GM18511 (cell line): ENCODE measurements around the gene STK39.

ENCODE experiments used
- ATAC-seq: cut with Tn5 transposase; IDR thresholded peaks from one replicate; pipeline ENCODE4 v1.9.1; 2021; ENCODE audit warnings: mild to moderate bottlenecking, moderate library complexity; ENCODE audit not compliant: unreplicated experiment

Gene STK39

DNA sequence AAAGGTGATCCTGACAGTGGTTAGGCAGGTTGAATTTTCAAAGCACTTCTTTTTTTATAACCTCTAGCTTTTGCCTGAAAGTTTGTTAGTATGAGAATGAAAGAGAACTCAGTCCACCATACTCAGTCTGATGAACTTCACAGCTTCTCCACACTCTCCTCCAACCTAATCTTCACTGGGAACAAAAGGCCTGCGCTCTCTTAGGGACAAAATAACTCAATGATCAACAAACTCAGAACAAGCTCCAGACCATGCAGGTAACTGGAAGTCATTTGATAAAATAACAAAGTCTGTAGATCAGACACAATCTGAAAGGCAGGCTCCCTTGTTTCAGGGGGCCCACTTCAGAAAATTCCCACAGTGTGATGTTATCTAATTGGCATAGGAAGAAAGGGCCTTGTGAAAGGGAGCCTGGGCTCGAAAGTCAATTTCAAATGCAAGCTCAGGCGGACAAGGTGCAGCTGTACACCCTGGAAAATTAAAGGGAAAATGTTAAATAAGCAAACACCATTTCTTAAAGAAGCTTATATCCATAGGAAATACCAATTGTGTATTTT, 142.2 kb downstream of the STK39 start:
- no peak for ATAC-seq

DNA sequence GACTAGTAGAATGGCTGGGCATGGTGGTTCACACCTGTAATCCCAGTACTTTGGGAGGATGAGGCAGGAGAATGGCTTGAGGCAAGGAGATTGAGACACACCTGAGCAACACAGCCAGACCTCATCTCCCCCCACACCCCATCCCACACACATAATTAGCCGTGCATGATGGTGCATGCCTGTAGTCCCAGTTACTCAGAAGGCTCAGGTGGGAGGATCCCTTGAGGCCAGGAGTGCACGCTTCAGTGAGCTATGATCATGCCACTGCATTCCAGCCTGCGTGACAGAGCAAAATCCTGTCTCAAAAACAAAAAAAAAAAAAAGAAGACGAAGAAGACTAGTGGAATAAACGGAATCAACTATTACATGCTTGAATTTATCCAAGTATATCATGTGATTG, 150.0 kb downstream of the STK39 start:
- no peak for ATAC-seq

DNA sequence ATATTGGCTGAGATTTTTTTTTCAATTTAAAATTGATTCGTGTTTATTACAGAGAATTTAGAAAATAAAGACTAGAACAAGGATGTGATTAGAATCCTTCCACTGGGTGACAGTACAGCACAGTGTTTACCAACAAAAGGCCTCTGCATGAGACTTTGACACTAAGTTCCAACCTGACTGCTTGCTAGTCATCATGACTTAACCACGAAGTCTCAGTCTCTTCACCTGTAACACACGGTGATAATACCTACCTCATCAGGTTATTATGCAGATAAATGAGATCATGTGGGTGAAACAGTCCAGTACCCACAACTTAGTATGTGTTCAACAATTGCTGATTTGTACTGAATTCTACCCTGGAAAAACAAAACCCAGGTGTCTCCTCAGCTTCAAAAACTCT, 151.2 kb downstream of the STK39 start:
- ATAC-seq = no peak

DNA sequence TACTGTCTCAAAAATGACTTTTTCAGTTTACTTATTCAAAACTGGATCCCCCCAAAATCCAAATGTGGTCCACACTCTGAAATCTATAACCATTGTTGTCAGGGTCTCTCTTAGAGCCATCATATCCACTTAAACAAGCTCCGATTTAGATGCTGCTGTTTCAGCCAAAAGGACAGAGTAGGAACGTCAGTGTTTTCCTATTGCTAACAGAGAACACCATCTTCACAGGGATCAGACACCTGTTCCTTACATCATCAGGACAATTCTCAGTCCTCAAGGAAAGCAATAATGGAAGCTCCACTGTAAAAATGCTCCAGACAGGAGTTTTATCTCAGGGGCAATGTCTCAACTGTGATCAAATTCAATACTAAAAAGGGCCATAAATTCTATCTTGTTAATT, 155.4 kb downstream of the STK39 start:
- no peak for ATAC-seq

DNA sequence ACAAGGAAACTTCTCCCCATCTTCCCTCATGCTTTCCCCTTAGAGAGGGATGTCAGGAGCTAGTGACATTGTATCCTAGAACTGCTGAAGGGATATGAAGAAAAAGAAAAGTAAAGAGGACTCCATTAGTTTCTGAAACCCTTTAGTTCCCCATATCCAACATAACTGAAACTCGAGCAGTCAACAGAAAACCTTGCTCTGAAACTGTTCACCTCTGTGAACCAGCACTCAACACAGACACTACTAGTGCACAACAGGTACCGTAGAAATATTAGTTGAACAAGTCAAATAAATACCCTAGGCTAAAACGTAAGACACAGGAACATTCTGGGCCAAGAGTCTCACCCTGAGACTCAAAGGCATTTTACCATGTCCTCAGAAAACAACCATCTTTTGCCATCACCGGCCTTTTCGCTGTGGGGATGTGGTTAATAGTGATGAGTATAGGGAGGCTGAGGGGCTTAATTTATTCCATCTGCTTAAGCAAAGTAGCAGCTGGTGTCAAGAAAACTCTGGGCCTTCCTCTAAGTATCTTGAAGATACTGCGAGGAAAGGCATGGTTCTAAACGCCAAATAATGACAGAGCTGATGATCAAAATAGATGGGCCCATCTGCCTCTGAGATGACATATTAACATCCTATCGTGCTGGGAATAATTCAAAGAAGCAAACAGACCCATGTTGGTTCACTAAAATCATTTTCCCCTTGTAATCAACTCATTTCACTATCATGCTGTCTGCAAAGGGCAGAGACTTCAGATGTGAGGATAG, 156.8 kb downstream of the STK39 start:
- peak; percentile 90 for ATAC-seq

DNA sequence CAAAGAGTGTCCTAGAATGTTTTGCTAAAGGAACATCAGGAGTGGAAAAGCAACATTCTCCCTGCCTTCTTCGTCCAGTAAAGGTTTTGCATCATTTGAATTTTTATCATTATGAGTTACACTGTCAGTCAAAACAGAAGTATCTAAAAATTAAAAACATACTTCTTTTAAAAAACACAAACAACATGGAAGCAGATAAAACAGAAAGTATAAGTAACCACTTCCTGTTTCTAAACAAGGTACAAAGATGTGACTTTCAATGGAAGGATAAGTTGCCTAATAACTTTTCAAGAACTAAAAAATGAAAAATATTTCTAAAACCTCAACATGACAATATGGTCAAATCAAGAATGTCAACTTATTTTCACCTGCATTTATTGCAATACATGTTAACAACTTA, 158.2 kb downstream of the STK39 start:
- peak; percentile 44 for ATAC-seq

DNA sequence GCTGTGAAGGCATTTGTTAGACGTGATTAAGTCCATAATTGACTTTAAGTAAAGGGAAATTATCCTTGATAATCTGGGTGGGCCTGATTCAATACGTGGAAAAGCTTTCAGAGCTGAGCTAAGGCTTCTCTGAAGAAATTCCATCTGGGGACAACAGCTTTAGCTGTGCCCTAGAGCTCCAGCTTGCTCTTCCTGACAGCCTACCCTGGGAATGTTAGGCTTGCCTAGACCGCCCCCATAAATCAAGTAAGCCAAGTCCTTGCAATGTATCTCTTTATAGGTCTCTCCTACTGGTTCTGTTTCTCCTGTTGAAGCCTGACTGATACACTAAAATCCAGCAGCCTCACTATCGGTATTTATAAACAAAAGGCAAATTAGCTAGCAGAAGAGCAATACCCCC, 160.0 kb downstream of the STK39 start:
- ATAC-seq = no peak

DNA sequence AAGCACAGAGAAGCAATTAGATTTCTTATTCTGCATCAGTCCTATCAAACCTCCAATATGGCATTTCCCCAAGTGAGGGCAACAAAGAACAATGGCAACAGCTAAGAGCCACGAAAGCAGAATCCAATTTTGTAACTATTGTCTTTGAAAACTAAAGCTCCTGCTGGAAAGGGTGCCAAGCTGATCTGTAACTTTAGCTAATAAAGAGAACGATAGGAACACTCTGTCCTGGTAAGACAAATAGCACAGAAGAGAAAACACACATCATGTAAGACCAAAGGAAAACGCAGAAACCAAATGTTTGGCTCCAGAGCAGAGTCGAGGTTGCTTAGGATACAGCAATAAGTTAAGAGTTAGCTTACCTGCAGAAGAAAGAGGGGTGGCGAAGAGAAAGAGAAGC, 160.5 kb downstream of the STK39 start:
- ATAC-seq = no peak

DNA sequence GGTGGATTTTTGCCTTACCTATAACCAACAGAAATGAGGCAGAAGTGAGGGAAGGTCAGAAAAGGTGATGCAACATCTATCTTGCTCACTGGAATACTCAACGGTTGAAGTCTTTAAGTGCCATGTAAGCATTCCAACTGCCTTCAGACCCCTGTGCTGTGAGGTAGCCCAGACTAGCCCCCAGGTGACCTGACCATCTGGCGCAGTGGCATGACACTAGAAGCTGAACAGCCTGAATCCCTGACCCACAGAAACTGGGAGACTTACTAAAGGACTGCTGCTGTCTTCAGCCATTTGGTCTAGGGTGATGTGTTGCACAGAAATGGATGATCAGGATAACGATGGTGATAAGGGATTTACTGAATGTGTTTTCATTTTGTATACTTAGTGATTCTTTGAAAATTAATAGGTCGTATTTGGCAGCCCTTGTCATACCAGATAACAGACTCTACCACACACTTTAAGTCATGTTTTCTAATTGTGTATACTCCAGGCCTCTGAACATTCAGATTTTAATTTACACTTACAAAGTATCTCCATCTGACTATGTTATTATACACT, 161.5 kb downstream of the STK39 start:
- ATAC-seq = no peak

DNA sequence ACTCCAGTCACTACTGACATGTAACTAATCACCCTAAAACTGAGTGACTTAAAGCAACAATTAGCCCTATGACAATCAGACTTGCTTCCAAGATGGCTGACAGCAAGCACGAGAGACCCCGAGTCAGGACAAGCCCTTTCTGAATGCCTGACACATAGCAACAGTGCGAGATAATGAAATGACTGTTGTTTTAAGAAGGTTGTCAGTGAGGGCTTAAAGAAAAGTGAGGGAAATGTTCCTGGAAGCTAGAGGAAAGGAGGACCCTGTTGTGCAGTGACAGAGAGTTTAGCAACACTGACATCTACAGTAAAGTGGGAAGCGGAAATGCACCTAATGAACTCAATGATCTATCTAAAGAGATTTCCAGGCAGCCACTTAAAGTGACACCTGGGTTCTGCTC, 163.1 kb downstream of the STK39 start:
- ATAC-seq = no peak

DNA sequence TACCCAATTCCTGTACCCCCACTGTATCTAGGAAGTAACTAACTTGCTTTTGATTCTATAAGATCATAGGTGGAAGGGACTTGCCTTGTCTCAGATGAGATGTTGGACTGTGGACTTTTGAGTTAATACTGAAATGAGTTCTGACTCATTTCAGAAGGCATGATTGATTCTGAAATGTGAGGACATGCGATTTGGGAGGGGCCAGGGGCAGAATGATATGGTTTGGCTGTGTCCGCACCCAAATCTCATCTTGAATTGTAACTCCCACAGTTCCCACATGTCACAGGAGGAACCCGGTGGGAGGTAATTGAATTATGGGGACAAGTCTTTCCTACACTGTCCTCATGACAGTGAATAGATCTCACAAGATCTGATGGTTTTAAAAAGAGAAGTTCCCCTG, 165.9 kb downstream of the STK39 start:
- peak; percentile 75 for ATAC-seq

DNA sequence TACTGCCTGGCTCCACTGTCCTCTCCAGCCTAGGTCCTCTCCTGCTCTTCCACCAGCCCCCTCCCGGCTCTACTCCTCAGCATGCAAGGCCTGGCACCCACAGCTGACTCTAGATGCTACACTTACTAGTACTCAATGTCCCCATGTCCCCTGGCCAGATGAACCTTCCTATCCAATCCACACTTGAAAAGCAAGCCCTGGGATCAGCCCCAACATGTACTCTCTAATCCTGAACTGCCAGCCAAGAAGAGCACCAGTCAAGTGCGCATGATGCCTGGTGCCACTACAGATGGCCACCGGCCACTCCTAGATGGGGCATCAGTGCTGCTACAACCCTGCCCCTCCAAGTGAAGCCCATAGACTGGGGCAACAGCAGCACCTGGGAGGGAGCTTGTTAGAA, 168.2 kb downstream of the STK39 start:
- ATAC-seq = no peak

DNA sequence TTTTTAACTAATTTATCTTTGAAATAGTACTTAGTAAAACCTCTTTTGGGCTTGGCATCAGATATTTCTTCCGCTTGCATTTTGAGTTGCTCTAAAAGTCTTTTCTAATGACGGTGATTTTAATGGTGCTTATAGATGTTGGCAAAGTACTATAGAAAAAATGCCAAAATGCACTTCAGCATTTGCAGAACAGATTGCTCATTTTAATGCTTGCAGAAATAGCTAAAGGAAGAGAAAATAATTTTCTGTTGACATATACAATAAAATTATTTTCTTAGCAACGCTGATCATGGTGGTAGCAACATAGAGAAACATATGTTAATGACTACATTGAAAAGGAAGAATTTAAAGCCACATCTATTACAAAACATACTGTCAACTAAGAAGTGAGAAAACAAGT, 170.7 kb downstream of the STK39 start:
- no peak for ATAC-seq

DNA sequence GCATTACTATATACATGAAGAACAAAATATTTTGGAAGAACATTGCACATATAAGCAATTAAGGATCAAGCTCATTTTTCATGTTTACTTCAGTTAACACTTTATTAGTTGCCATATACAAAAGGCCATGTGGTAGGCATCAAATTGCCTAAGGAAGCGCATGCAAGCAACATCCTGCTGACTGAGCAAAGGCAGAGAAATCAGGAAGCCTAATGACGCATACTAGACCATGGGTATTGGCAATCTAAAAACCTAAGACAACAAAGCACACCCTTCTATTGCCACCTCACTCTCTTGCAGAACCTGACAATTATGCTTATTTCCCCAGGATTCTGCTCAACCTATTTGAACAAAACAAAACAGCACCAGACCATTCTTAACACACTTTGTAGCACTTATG, 171.9 kb downstream of the STK39 start:
- ATAC-seq = no peak

DNA sequence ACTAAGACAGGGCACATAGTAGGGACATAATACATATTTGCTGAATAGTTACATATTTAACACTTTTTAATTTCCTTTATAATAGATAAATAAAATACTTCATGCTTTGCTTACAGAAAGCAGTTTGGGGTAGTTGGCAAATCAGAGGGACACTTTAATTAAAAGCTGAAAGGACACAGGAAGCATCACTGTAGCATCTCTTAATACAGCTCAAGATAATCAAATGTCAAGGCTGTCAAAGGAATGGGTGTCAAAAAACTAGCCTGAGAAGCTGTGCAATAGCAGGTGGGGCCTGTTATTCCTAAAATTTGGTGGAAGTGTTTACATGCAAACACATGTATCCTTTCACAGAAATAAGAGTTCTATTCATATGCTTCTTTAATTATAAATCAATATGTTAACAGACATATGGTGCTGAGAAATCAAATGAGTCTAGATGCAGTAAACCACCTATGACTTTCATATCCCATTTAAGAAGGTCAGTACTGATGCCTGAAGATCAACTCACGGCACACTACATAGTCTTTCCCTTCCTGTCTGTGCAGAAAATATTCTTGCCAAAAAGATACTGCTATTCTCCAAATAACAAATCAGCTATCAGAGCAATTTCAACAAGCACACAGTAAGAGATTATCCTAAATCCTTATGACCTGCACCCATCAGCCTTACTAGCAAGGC, 174.6 kb downstream of the STK39 start:
- ATAC-seq = no peak

DNA sequence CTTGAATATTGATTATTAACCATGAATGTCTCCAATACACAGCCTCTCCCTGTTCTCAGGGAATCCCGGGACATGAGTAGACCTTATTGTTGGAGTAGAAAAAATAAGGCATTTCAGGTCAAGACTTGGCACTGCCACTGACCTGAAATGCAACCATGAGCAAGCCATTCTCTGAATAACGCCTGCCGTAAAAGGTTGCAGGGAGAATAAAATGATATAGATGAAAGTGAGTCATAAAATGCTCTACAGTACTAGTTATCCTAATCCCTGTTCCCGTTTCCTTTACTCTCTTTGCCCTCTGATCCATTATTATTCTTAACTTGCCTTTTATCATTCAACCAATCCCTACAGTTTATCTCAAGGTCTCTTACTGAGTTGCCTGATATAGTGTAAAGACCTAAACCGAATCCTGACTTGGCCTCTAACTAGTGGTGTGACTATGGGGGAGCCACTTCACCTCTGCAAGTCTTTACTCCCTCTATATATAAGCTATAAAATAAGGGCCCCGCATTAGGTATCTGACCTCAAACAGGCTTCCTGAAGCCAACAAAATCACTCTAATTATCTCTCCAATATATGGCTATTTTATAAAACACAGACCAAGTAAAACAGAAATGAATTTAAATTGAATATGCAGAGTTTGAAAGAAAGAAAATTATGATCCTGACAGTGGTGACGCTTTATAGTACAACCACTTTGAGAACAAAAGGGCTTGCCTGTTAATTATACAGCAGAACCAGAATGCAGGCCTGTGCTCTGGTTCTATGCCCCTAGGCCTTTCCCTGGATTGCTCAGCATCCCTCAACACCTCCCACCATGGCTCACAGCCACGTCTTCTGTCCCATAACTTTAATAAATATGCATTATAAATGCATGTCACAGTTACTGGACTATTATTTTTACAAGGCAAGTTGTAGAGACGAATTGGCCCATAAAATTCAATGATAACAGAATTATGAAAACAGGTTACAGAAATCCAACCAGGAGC, 183.1 kb downstream of the STK39 start:
- no peak for ATAC-seq

DNA sequence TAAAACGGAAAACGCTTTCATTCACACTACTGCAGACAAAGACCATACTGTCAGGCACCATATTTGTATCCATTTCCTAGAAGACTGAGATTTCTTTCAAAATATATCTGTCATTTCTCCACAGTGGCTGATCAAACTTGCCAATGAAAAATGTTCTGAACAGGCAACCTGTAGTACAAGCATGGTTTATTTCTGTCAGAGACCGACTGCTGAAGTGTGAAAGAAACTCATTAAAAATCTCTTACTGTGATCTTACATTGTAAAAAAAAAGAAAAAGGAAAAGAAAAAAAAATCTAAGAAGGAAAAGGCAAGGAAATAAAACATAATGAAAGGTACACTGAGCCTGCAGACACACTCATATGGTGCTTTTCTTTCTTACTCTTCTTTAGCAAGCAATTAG, 184.5 kb downstream of the STK39 start:
- no peak for ATAC-seq

DNA sequence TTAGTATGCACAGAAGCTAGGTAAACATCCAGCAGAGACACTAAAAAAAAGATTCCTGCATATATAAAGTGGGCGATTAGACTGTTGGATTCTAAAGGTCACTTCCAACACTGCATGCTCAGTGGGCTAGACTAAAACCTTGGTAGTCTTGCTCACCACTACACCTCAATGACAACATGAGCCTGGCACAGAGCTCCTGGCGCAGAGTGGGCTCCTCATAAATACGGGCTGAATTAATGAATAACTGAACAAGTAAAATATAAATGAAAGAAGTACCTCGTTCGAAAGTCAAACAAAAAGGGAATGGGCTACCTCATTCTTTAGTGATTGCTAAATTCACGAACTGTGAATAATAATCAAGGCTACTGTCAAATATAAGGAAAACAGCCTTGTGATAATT, 185.3 kb downstream of the STK39 start:
- ATAC-seq = no peak

DNA sequence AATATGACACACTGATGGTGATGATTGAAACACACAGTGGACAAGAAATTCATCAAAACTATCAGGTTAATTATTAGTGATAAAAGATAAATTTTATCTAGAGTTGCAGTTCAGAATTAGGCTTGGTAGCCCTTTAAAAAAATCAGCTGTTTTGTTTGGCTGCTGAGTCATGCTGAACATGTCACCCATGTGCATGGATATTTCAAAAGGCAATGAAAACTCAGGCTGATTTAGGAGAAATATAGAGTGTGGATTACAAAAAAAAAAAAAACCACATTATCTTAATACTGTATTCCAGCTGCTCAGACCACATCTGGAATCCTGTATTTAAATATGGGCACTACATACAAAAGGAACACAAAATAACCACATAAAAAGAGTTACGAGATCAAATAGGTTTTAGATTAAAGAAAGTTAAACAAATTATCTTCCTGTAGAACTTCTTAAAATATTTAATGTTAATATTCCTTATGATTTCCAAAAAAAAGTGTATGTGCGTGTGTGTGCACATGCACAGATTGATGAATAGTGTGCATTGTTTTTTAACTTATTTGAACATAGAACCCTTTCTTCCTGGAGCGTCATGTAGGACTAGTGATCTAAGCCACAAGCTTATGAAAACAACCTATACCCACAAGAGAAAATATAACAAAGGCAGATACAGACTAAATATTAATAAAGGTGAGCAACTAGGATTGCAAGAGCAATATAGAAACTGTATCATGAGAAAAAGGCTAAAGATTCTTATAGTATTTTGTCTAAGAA, 186.2 kb downstream of the STK39 start:
- ATAC-seq = no peak

DNA sequence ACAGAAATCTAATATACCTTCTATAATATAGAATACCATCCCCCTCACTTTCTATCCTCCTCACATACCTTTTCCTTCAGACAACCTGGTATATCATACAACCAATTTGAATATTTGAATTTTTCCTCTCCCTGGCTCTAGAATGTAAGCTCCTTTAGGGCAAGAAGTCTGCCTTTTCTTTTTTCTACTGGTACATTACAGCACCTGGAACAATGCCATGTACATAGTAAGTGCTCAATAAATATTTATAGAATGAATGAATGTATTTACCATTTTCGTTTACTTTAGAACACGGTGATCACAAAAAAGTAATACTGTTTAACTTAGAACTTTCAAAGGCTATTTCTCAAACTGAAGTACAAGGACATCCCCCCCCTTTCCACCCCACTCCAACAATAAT, 187.6 kb downstream of the STK39 start:
- no peak for ATAC-seq
